ENCODE measurements around the gene PPP2R5D. TPM values are rescaled to one million over a fixed set of nuclear protein-coding genes. Genes with fewer than 3 reads are reported as not detected.

The PPP2R5D gene
- total RNA-seq, 1 experiment from 2014 or later, result 53.5 TPM

DNA sequence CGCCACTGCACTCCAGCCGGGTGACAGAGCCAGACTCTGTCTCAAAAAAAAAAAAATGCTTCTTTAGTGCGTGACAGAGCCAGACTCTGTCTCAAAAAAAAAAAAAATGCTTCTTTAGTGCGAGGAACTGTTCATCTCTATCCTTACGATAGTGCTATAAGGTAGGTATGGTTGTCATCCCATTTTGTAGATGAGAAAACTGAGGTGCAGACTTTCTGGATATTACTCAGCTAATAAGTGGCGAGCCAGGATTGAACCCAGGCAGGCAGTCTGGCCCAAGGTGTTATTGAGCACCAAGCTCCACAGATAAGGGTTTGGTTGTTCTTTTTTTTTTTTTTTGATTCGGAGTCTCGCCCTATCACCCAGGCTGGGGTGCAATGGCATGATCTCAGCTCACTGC, 17.5 kb downstream of the PPP2R5D start:
- Histone ChIP-seq H3K18ac (ENCODE audit: insufficient read length, low read depth, low read length) (no peak overlapping the region), H3K14ac (ENCODE audit: insufficient read depth, low read length) (no peak overlapping the region), H3K4ac (ENCODE audit: low read depth, low read length) (no peak overlapping the region), H3T11ph (ENCODE audit: low read length) (no peak overlapping the region), H3K56ac (ENCODE audit: insufficient read length, low read depth, low read length) (no peak overlapping the region), H2BK20ac (ENCODE audit: low read depth, low read length, poor library complexity, severe bottlenecking) (no peak overlapping the region), H4K20me1 (ENCODE audit: control insufficient read depth, insufficient read depth, insufficient read length) (no peaks in the 10 kb centered on the region), H3K4me2 (ENCODE audit: insufficient read depth, insufficient read length, low read length) (no peak overlapping the region), H3K27me3 (ENCODE audit: insufficient read depth, low read length) (no peaks in the 10 kb centered on the region), H4K8ac (replicated peaks; ENCODE audit: insufficient read length, low read depth, low read length) (no peak overlapping the region), H3K23me2 (ENCODE audit: insufficient read length, low read depth, low read length, poor library complexity, severe bottlenecking) (no peaks in the 10 kb centered on the region), H2BK12ac (ENCODE audit: insufficient read length, low read depth, low read length) (no peak overlapping the region), H3K27ac (ENCODE audit: insufficient read length, low read depth, low read length) (no peak overlapping the region), H2BK15ac (ENCODE audit: low read depth, low read length) (no peak overlapping the region), H3K4me1 (ENCODE audit: insufficient read depth, low read length) (no peaks in the 10 kb centered on the region), H3K9ac (ENCODE audit: extremely low read depth, insufficient read length, low read length) (no peak overlapping the region), H4K5ac (ENCODE audit: insufficient read length, low read depth, low read length) (no peak overlapping the region), H2BK120ac (ENCODE audit: low read depth, low read length, poor library complexity, severe bottlenecking) (no peak overlapping the region), H3K79me1 (ENCODE audit: insufficient read depth, low read depth, low read length, poor library complexity, severe bottlenecking) (no peaks in the 10 kb centered on the region), H2AK5ac (ENCODE audit: insufficient read length, low read length) (no peak overlapping the region), H4K91ac (ENCODE audit: insufficient read length, low read depth, low read length) (no peak overlapping the region), H2BK5ac (ENCODE audit: insufficient read length, low read length) (no peak overlapping the region), H2AFZ (ENCODE audit: low read length) (no peak overlapping the region), H3K79me2 (ENCODE audit: insufficient read depth, low read length) (no peaks in the 10 kb centered on the region), H3K23ac (ENCODE audit: insufficient read length, low read depth, low read length) (no peak overlapping the region), H3K9me3 (ENCODE audit: control insufficient read depth, low read depth, low read length) (no peaks in the 10 kb centered on the region)
- no CpG with 5 or more reads among the region's 8 CpGs for WGBS (ENCODE audit: extremely low coverage, insufficient read length, low lambda C conversion rate)
- TF ChIP-seq CTCF (conservative IDR thresholded peaks at IDR 0.05), result no peak
- Mint-ChIP-seq H3K4me1 (peaks cover 4 to 11% of the 10 kb centered on the region in 2 experiments; a peak in 3 of 4 replicates), H3K4me3 (no peak overlapping the region), H3K27me3 (ENCODE audit: low read depth) (no peaks in the 10 kb centered on the region), H3K27ac (no peak overlapping the region), H3K9me3 (no peaks in the 10 kb centered on the region), H3K36me3 (ENCODE audit: insufficient read depth in 1 of 3, low read depth in 3 of 3) (peaks cover 2 to 29% (median 14%) of the 10 kb centered on the region in 3 experiments; a peak in 6 of 7 replicates)
- no peak for DNase-seq

Data from H9 (cell line).